Adrenal gland (tissue), 12 donors: Measurements from ENCODE around the gene ARHGAP8. TPM values are rescaled to one million over a fixed set of nuclear protein-coding genes. Genes with fewer than 3 reads are reported as not detected.

ENCODE experiments used
- DNase-seq, 7 donors: peaks; one replicate each; pipeline ENCODE4 v3.0.0-alpha.2; 2019 to 2020
- H3K27ac ChIP-seq, 5 donors: fragments of 200-600 bp; sonication (generic) in 4 of 5; 1 replicate in 3 of 5; 2 replicates in 2 of 5; pipeline versions ENCODE4 v1.5.1 to v1.8.0; 2016 to 2020; ENCODE audit warnings: mild to moderate bottlenecking in 1 of 5
- H3K27me3 ChIP-seq: fragments of 200-600 bp; 2 replicates; pipeline ENCODE4 v1.8.0; 2021
- H3K36me3 ChIP-seq, 2 donors: fragments of 200-600 bp; replicated peaks in 1 of 2; 1 replicate in 1 of 2; 2 replicates in 1 of 2; pipeline versions ENCODE4 v1.5.1 to v1.8.0; 2018 to 2022
- H3K4me1 ChIP-seq, 2 donors: fragments of 200-600 bp; replicated peaks in 1 of 2; 1 replicate in 1 of 2; 2 replicates in 1 of 2; pipeline versions ENCODE4 v1.5.1 to v1.8.0; 2018 to 2021
- H3K4me3 ChIP-seq, 4 donors: fragments of 200-600 bp; sonication (generic) in 3 of 4; one replicate each; pipeline ENCODE4 v1.5.1; 2016 to 2018
- H3K9me3 ChIP-seq, 3 donors: fragments of 200-600 bp; sonication (generic) in 1 of 3; replicated peaks in 1 of 3; 1 replicate in 2 of 3; 2 replicates in 1 of 3; pipeline versions ENCODE4 v1.5.1 to v1.8.0; 2016 to 2021
- CTCF ChIP-seq, 6 experiments: fragments of 450-650 bp in 4 of 6; fragments of 200-600 bp in 2 of 6; sonication (generic) in 1 of 6; IDR thresholded peaks; 1 replicate in 5 of 6; 2 replicates in 1 of 6; pipeline versions ENCODE4 v1.5.1 to v1.8.0; 2016 to 2021; ENCODE audit warnings: antibody characterized with exemption in 6 of 6, mild to moderate bottlenecking in 2 of 6, moderate library complexity in 1 of 6
- POLR2A ChIP-seq, 2 donors: fragments of 450-650 bp; IDR thresholded peaks; one replicate each; pipeline ENCODE4 v1.6.1; 2017; ENCODE audit warnings: antibody characterized with exemption in 2 of 2, mild to moderate bottlenecking in 2 of 2, moderate library complexity in 1 of 2
- WGBS, 4 donors: extraction: QIAGEN DNeasy Blood & Tissue Kit in 2 of 4; methylation state at CpG; one replicate each; pipeline versions ENCODE4 v1.1.5 to v1.1.7; 2013 to 2017; 5-methylcytosine and 5-hydroxymethylcytosine counted together
- intact Hi-C, 2 donors: fragments of 100-400 bp; cut with DNase I; formaldehyde crosslinking; loops; one replicate each; pipeline versions ENCODE4 v1.14.1 to v1.15.0; 2022 to 2023
- polyA plus RNA-seq, 3 donors: library from polyadenylated mRNA; stranded (reverse); fragments of 200-250 nt in 2 of 3; fragments of 350-450 nt in 1 of 3; fragmentation: Illumina TruSeq in 1 of 3; extraction: RNeasy Lipid Tissue Mini Kit (QIAGEN cat#74804) in 1 of 3; gene quantifications; one replicate each; pipeline ENCODE4 v1.2.3, GENCODE V29; 2013 to 2014
- total RNA-seq, 9 donors: library from RNA; depleted of rRNA in 4 of 9; stranded (reverse); fragments of >200 nt in 4 of 9; fragments of 120-200 nt in 1 of 9; fragmentation: NEBNext Ultra II Directional in 1 of 9; extraction: Animal tissue kit (Norgen Biotek cat#: 25700) in 1 of 9; gene quantifications; one replicate each; pipeline versions ENCODE4 v1.1.0 to v1.2.4, GENCODE V29; 2013 to 2023
- donor health status: healthy with polysubstance abuse.
- donor health status: Bipolar disorder and iron deficiency.
- donor health status: DM: yes; HTN: yes; CAD: no.
- donor health status: DM: no; HTN: no; CAD: no.
- donor health status: DM: no; HTN: no; CAD: no.
- donor health status: DM: yes; HTN: yes; CAD: no.

Gene ARHGAP8
- total and polyA plus RNA-seq, 12 donors: 0.12 to 17.8 (median 1.1) TPM

DNA sequence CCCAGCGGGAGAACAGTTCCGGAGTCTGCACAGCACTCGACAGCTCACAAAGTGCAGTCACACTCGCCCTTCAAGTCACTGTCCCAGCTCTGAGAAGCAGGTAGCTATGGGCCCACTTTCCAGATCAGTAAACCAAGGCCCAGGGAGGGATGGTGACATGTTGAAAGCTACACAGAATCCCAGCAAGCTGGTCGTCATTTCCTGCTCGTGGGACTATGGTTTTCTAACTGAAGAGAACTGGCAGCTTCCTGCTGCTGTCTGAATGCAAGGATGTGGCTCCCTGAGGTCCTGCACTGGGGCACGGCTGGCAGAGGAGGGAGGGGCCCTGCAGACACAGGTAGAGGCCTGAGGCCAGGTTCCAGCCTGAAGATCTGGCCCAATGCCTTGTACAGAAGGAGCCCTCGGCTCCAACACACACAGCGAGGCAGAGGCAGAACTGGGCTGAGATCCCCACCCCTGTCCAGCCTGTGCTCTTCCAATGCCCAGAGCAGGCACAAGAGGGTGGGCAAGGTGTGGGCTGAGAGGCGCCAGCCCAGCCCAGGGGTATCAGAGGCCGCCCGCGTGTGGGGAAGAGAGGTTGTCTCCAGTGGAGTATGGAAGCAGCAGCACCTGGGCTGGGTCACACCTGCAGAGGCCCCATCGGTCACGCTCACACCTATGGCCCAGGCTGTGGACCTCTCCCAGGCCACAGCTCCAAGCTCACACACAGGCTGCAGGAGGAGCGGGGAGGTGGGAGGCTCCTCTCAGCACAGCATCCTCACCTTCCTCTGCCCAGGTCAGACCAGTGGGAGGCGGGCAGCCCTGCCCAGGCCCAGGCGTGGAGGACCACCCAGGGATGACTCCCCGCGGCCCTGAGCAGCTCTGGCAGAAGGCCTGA is 138.3 kb downstream of the ARHGAP8 start:
- 83 to 91% (median 90%) methylated on average over 6 to 20 of the region's 20 CpGs for WGBS, 4 donors
- no peak for DNase-seq
- H3K27me3 ChIP-seq: no peaks in the 10 kb centered on the region
- H3K36me3 ChIP-seq: no peaks in the 10 kb centered on the region
- H3K27ac ChIP-seq: no peak overlapping the region
- no peak overlapping the region for H3K4me3 ChIP-seq
- no peak for TF ChIP-seq CTCF (IDR thresholded peaks at IDR 0.05)
- no peaks in the 10 kb centered on the region for H3K9me3 ChIP-seq
- intact Hi-C loops: no loop called here
- no peaks in the 10 kb centered on the region for H3K4me1 ChIP-seq

- Histone ChIP-seq H3K27me3 (no peaks in the 10 kb centered on the region), H3K4me1 (no peaks in the 10 kb centered on the region), H3K27ac (no peak overlapping the region), H3K4me3 (no peak overlapping the region), H3K36me3 (no peaks in the 10 kb centered on the region), H3K9me3 (no peaks in the 10 kb centered on the region)
- no peak for DNase-seq
- WGBS, 4 donors: 64 to 94% (median 86%) methylated on average over 5 to 11 of the region's 11 CpGs
- intact Hi-C loops: no loop called here
- no peak for TF ChIP-seq POLR2A (IDR thresholded peaks at IDR 0.05)
- no peak for TF ChIP-seq CTCF (IDR thresholded peaks at IDR 0.05)
Observed at GRCh38 chr22:44891293-44891747, 138.9 kb downstream of the ARHGAP8 start.

DNA sequence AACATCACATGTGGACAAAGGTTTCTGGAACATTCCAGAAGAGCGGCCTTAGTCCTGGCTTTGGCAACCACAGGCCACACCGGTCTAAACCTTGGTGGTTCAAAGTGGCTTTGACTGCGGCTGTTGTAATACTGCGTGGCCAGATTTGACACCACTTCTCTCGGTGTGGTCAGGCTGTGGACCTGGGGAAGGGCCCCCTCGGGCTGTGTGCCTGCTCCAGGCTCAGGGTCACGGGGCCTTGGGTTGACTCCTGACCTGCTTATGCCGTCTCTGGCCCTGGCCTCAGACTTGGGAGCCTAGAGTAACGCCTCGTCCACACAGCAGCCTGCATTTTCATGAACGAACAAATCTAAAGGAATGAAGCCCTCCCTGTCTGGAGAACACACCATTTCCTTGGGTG is 139.4 kb downstream of the ARHGAP8 start:
- H3K9me3 ChIP-seq: no peaks in the 10 kb centered on the region
- no peak overlapping the region for H3K27ac ChIP-seq
- no peaks in the 10 kb centered on the region for H3K4me1 ChIP-seq
- intact Hi-C loops: no loop called here
- no peak for DNase-seq
- no peak overlapping the region for H3K4me3 ChIP-seq
- no peaks in the 10 kb centered on the region for H3K36me3 ChIP-seq
- no peaks in the 10 kb centered on the region for H3K27me3 ChIP-seq
- 84 to 89% (median 86%) methylated on average over 9 to 11 of the region's 11 CpGs for WGBS, 4 donors
- no peak for TF ChIP-seq POLR2A (IDR thresholded peaks at IDR 0.05)
- no peak for TF ChIP-seq CTCF (IDR thresholded peaks at IDR 0.05)

GRCh38 chr22:44892243-44892642 is 139.9 kb downstream of the ARHGAP8 start:
- intact Hi-C loops: no loop called here
- TF ChIP-seq CTCF (IDR thresholded peaks at IDR 0.05): no peak
- TF ChIP-seq POLR2A (IDR thresholded peaks at IDR 0.05): no peak
- no peak for DNase-seq
- Histone ChIP-seq H3K27ac (no peak overlapping the region), H3K27me3 (no peaks in the 10 kb centered on the region), H3K9me3 (no peaks in the 10 kb centered on the region), H3K4me3 (no peak overlapping the region), H3K36me3 (no peaks in the 10 kb centered on the region), H3K4me1 (no peaks in the 10 kb centered on the region)
- WGBS, 4 donors: 83 to 87% (median 85%) methylated on average over 12 to 13 of the region's 13 CpGs
